ENCODE results near the gene RGS3. TPM values are rescaled to one million over a fixed set of nuclear protein-coding genes. Genes with fewer than 3 reads are reported as not detected.
A peak's percentile ranks its signal among the peaks of the same experiment; 100 is the strongest.

Gene RGS3
- total and polyA plus RNA-seq, 10 donors: 17.5 to 122 (median 82.5) TPM

GRCh38 chr9:113446323-113446740, 17.2 kb upstream of the RGS3 start:
- Histone ChIP-seq H3K36me3 (no peaks in the 10 kb centered on the region), H3K4me3 (no peak overlapping the region), H3K9me3 (no peaks in the 10 kb centered on the region), H3K4me1 (peaks cover 0 to 14% (median 6%) of the 10 kb centered on the region in 6 donors), H3K27me3 (replicated peaks in 1 of 7) (no peaks in the 10 kb centered on the region), H3K27ac (peak overlapping the region in 2 of 8 donors; percentile 13 to 15)
- no peak for DNase-seq
- TF ChIP-seq CTCF (IDR thresholded peaks at IDR 0.05 in 8 of 11, conservative IDR thresholded peaks at IDR 0.05 in 3 of 11) (peak; percentile 30 to 75 (median 68)), POLR2AphosphoS5 (IDR thresholded peaks at IDR 0.05) (no peak)
- 50 to 60% (median 56%) methylated on average over 3 of the region's 3 CpGs for WGBS, 5 donors
- intact Hi-C loops (cut with DNase I; ENCODE audit: low total_unique reads): loop anchor here (2.0 to 5.0 kb wide), 2 partner anchors 146 to 212 kb away; no protein-coding TSS in a partner anchor

GRCh38 chr9:113449376-113449775, 14.2 kb upstream of the RGS3 start:
- no peaks in the 10 kb centered on the region for H3K9me3 ChIP-seq
- H3K4me3 ChIP-seq: no peak overlapping the region
- H3K27me3 ChIP-seq (replicated peaks in 1 of 7): no peaks in the 10 kb centered on the region
- H3K27ac ChIP-seq: no peak overlapping the region
- 48 to 64% (median 56%) methylated on average over 2 of the region's 2 CpGs for WGBS, 5 donors
- peaks cover 0 to 21% (median 9%) of the 10 kb centered on the region in 6 donors for H3K4me1 ChIP-seq
- TF ChIP-seq POLR2AphosphoS5 (IDR thresholded peaks at IDR 0.05): no peak
- no peak for TF ChIP-seq CTCF (IDR thresholded peaks at IDR 0.05 in 8 of 11, conservative IDR thresholded peaks at IDR 0.05 in 3 of 11)
- TF ChIP-seq POLR2A (IDR thresholded peaks at IDR 0.05): no peak
- intact Hi-C loops (cut with DNase I; ENCODE audit: low total_unique reads): loop anchor here (5.0 kb wide), 1 partner anchor 143 kb away; no protein-coding TSS in a partner anchor
- no peaks in the 10 kb centered on the region for H3K36me3 ChIP-seq
- DNase-seq: no peak

DNA sequence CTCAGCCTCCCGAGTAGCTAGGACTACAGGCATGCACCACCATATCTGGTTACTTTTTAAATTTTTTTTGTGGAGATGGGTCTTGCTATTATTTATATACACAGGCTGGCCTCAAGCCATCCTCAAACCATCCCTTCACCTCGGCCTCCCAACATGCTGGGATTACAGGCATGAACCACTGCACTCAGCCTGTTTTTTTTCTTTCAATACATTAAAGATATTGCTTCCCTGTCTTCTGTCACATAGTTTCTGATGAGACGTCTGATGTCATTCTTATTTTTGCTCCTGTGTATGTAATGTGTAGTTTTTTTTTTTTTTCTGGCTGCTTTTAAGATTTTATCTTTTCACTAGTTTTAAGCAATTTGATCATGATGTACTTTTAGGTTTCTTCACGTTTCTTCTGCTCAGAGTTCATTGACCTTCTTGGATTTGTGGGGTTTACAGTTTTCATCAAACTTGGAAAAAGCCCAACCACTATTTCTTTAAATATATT, 11.4 kb upstream of the RGS3 start:
- DNase-seq: no peak
- 79 to 91% (median 88%) methylated on average over 4 of the region's 4 CpGs for WGBS, 5 donors
- Histone ChIP-seq H3K36me3 (no peaks in the 10 kb centered on the region), H3K4me1 (peaks cover 0 to 31% (median 22%) of the 10 kb centered on the region in 6 donors), H3K27ac (no peak overlapping the region), H3K27me3 (replicated peaks in 1 of 7) (no peaks in the 10 kb centered on the region), H3K9me3 (no peaks in the 10 kb centered on the region), H3K4me3 (no peak overlapping the region)
- TF ChIP-seq POLR2AphosphoS5 (IDR thresholded peaks at IDR 0.05): no peak
- TF ChIP-seq POLR2A (IDR thresholded peaks at IDR 0.05): no peak
- no peak for TF ChIP-seq CTCF (IDR thresholded peaks at IDR 0.05 in 8 of 11, conservative IDR thresholded peaks at IDR 0.05 in 3 of 11)
- intact Hi-C loops (cut with DNase I; ENCODE audit: low total_unique reads): loop anchor here (10.0 kb wide), 1 partner anchor 53 kb away; no protein-coding TSS in a partner anchor

GRCh38 chr9:113454914-113455761, 8.4 kb upstream of the RGS3 start:
- peaks cover 0 to 31% (median 20%) of the 10 kb centered on the region in 6 donors for H3K4me1 ChIP-seq
- intact Hi-C loops (cut with DNase I; ENCODE audit: low total_unique reads): loop anchor here (10.0 kb wide), 1 partner anchor 50 kb away; no protein-coding TSS in a partner anchor
- TF ChIP-seq POLR2A (IDR thresholded peaks at IDR 0.05) (no peak), CTCF (IDR thresholded peaks at IDR 0.05 in 8 of 11, conservative IDR thresholded peaks at IDR 0.05 in 3 of 11) (no peak), POLR2AphosphoS5 (IDR thresholded peaks at IDR 0.05) (peak in 1 of 3 donors; percentile 68)
- H3K27ac ChIP-seq: peak overlapping the region; percentile 35 to 83 (median 68)
- H3K4me3 ChIP-seq: no peak overlapping the region
- DNase-seq: no peak
- H3K36me3 ChIP-seq: no peaks in the 10 kb centered on the region
- WGBS, 5 donors: 40 to 65% (median 52%) methylated on average over 5 of the region's 5 CpGs
- H3K9me3 ChIP-seq: no peaks in the 10 kb centered on the region
- no peaks in the 10 kb centered on the region for H3K27me3 ChIP-seq (replicated peaks in 1 of 7)
